Measurements from ENCODE around the gene AURKA.
A peak's percentile ranks its signal among the peaks of the same experiment; 100 is the strongest.

The AURKA gene

DNA sequence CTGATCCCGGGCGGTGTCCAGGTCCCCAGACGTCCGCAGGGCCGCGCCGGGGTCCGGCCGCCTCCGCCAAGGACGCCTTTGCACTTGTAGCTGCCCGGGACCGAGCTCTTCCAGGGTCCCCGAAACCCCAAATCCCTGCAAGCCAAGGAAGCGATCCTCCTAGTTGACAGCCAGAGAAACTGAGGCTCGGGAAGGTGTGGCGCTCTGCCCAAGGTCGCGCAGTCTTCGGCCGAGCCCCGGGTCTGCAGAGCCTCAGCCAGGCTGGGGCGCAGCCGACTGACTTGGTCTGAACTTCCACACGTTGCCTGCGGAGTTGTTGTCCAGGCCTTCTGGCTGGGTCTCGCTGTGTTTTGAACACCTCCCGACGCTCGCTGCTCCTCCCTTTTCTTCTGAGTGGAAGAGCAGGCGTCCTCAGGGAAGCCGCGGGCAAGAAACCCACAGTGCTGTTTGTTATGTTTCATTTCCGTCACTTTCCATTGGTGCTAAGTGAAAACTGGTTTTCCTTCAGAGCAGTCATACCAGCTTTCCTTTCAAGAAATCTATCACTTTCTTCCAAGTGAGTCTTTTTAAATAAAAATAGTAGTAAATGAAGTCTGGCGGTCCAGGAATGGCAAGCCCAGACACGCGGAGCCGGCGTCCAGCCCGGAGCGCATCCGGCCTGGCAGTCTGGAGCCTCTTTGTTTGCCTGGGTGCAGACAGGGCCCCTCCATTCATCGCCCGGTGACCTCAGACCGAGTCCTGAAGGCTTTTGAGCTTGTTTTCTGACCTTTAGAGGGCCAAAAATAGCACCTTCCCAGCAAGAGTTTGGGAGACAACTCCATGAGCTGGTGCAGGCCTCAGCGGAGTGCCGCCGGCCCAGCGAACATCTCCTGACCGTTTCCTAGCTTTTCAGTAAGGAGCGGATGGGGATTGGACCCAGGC is 32.5 kb downstream of the AURKA start:
- TF ChIP-seq, protein P1, sequence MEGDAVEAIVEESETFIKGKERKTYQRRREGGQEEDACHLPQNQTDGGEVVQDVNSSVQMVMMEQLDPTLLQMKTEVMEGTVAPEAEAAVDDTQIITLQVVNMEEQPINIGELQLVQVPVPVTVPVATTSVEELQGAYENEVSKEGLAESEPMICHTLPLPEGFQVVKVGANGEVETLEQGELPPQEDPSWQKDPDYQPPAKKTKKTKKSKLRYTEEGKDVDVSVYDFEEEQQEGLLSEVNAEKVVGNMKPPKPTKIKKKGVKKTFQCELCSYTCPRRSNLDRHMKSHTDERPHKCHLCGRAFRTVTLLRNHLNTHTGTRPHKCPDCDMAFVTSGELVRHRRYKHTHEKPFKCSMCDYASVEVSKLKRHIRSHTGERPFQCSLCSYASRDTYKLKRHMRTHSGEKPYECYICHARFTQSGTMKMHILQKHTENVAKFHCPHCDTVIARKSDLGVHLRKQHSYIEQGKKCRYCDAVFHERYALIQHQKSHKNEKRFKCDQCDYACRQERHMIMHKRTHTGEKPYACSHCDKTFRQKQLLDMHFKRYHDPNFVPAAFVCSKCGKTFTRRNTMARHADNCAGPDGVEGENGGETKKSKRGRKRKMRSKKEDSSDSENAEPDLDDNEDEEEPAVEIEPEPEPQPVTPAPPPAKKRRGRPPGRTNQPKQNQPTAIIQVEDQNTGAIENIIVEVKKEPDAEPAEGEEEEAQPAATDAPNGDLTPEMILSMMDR (conservative IDR thresholded peaks at IDR 0.05; ENCODE audit: low read depth): no peak
- DNase-seq (ENCODE audit: low spot score): peak; percentile 85
- POLR2A ChIA-PET (ENCODE audit: low non-redundant PET): interaction anchor here (0.6 to 1.0 kb wide), 3 partner anchors 15 to 93 kb away, joined by 3 to 7 read pairs (median 3); partner anchors contain the start of genes AURKA and CSTF1
- CTCF ChIA-PET: interaction anchor here (0.5 to 1.3 kb wide), 4 partner anchors 16 to 219 kb away, joined by 3 to 6 read pairs (median 4); partner anchors contain the start of genes AURKA and CSTF1
- H3K27ac ChIP-seq: peak overlapping the region; percentile 96

DNA sequence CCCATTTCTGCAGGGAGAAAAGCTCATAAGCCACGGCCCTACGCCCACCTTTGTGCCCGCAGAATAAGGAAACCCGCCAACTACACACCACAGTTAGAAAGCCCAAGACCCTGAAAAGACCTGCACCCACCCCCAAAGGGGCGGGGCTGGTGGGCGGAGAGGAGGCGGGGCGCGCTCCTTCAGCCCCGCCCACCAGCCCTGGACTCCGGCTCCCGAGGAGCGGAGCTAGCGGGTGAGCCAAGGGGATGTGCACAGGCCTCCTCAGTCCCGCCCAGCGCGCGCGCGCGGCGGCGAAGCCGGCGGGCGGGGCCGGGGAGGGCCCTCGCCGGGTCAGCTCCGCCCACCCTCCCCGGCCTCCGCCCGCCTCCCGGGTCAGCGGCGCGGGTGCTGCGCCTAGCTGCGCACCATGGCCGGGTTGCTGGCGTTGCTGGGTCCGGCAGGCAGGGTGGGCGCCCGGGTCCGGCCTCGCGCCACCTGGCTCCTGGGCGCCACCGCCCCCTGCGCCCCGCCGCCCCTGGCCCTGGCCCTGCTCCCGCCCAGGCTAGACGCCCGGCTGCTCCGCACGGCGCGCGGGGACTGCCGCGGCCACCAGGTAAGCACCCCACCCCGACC is 33.3 kb downstream of the AURKA start, which contains the start of gene FAM210B:
TSS of gene FAM210B (plus strand) at position 375 of the 612 bp plus-strand sequence. CDS start at position 407, 32 bp downstream.
- POLR2A ChIA-PET (ENCODE audit: low non-redundant PET): interaction anchor here (0.6 to 0.9 kb wide), 2 partner anchors 16 to 93 kb away, joined by 3 to 7 read pairs; no protein-coding TSS in a partner anchor
- CTCF ChIA-PET: interaction anchor here (0.6 to 1.3 kb wide), 5 partner anchors 15 to 261 kb away, joined by 3 to 6 read pairs (median 3); partner anchors contain the start of genes AURKA and CSTF1
- TF ChIP-seq, protein P1 (conservative IDR thresholded peaks at IDR 0.05; ENCODE audit: low read depth): no peak
- H3K27ac ChIP-seq: peak within 1 kb of the TSS; percentile 96
- DNase-seq (ENCODE audit: low spot score): peak; percentile 99

- TF ChIP-seq, protein P1 (conservative IDR thresholded peaks at IDR 0.05; ENCODE audit: low read depth): no peak
- POLR2A ChIA-PET (ENCODE audit: low non-redundant PET): no interaction called here
- DNase-seq (ENCODE audit: low spot score): no peak
Measured at GRCh38 chr20:56358070-56358469, 33.9 kb downstream of the AURKA start.

DNA sequence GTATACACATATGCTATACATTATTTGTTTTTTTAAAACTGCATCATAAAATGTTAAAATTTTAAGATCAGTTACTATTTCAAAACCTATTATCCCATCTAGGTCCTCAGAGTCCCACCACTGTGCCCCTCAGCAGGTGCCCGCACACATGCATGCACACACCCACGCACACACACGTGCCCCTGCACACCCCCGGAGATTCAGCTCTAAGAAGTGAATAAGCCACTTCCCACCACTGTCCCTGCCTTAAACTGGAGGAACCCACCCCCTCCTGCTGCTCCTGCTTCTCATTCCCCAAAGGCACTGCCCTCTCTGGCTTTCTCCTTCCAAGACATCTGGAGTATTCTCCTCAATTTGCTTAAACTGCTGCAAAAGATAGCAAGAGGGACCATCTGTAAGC is 38.7 kb downstream of the AURKA start:
- CTCF ChIA-PET: interaction anchor here (0.7 to 1.0 kb wide), 2 partner anchors 39 to 151 kb away, joined by 3 read pairs; partner anchors contain the start of genes AURKA and CSTF1
- DNase-seq (ENCODE audit: low spot score): no peak
- TF ChIP-seq, protein P1 (conservative IDR thresholded peaks at IDR 0.05; ENCODE audit: low read depth): no peak

More at GRCh38 chr20:56358070-56358469, 33.9 kb downstream of the AURKA start:
- CTCF ChIA-PET: interaction anchor here (0.6 to 1.3 kb wide), 5 partner anchors 14 to 262 kb away, joined by 3 to 6 read pairs (median 4); partner anchors contain the start of genes AURKA and CSTF1
- no peak overlapping the region for H3K27ac ChIP-seq

DNA sequence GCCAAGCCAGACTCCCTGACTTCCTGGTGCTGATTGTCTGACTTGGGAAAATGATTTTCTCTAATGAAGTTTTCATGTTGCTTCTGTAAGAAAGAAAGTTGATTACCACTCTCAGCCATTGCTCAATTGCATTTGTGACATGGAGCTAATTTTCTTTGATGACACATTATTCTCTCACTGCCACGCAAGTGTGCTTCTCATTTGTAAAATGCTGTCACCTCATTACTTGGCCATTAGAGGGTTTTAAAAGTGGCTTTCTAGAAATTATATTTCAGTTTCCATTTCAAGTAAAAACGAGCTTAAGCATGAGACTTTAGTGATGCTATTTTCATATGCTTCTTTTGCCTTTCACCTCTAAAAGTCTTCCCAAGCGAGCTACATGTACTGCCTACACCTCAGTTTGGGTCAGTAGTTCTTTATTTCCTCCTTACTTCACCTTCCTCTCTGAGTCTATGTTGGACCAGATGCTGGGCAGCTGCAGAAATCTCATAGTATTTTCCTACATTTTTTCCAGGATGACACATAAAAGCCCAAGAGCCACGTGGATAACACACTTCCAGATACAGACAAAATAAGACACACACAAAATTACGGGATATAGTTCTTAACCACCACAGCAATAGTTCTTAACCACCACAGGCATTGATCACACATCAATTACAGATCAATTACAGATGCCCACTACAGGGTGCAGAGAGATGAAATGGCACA is 39.5 kb downstream of the AURKA start:
- TF ChIP-seq, protein P1 (conservative IDR thresholded peaks at IDR 0.05; ENCODE audit: low read depth): no peak
- no peak overlapping the region for H3K27ac ChIP-seq
- no peak for DNase-seq (ENCODE audit: low spot score)
- CTCF ChIA-PET: interaction anchor here (0.6 to 1.0 kb wide), 3 partner anchors 9 to 104 kb away, joined by 4 to 6 read pairs (median 5); partner anchors contain the start of gene MC3R
- POLR2A ChIA-PET (ENCODE audit: low non-redundant PET): no interaction called here

More for the DNA sequence above, 38.7 kb downstream of the AURKA start:
- POLR2A ChIA-PET (ENCODE audit: low non-redundant PET): no interaction called here
- no peak overlapping the region for H3K27ac ChIP-seq

All from RWPE1 (cell line).